ENCODE data around the gene CEP162.

Gene CEP162

DNA sequence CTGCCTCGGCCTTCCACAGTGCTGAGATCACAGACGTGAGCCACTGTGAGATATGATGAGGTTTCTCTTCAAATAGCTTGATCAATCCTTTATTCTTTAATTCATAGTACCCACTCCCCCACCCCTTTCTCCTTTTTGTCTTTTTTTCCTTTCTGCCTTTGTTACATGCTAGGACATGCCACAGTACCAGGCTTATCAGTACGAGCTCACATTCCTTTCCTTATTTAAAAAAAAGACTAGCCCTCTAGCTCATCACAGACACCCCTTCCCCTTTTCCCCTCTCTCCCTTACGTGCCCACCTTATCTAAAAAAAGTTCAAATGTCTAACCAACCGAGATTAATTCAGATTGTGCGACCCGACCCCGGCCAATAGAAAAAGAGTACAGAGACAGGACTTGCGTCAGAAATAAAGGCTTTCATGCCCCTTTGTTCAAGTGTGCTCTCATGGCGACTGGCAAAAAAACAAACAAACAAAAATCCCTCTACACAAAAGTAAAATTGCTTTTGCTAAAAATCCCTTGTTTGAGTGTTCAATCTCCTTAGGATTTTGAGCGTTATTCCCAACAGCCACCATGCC lies 144.7 kb downstream of the CEP162 start:
- DNase-seq: no peak

DNA sequence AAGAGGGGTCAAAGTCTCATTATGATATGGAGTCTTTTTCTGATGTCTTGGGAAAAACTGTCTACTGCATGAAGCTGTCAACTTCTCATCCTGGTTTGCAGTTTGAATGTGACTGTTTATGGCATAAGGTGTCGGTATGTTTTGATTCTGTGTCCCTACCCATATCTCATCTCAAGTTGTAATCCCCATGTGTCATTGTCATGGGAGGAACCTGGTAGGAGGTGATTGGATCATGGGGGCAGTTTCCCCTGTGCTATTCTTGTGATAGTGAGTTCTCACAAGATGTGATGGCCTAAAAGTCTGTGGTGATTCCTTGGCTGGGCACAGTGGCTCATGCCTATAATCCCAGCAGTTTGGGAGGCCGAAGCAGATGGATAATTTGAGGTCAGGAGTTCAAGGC lies 146.2 kb downstream of the CEP162 start:
- DNase-seq: no peak

- DNase-seq: no peak
These were observed 149.1 kb downstream of the CEP162 start for GRCh38 chr6:84078335-84078734.

DNA sequence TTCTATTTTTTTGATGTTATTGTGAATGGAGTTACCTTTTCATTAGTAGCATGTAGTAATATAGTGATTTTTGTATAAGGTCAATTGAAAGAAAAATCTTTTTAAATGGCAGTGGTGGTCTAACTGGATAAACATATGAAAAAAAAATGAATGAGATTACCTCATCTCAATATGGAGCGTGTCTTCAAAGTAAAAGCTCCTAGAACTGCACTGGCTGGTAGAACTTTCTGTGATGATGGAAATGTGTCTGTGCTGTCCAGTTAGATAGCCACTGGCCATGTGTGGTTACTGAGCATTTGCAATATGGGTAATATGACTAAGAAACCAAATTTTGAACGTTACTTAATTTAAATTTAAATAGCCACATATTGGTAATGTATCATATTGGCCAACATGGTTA lies 149.8 kb downstream of the CEP162 start:
- no peak for DNase-seq

DNA sequence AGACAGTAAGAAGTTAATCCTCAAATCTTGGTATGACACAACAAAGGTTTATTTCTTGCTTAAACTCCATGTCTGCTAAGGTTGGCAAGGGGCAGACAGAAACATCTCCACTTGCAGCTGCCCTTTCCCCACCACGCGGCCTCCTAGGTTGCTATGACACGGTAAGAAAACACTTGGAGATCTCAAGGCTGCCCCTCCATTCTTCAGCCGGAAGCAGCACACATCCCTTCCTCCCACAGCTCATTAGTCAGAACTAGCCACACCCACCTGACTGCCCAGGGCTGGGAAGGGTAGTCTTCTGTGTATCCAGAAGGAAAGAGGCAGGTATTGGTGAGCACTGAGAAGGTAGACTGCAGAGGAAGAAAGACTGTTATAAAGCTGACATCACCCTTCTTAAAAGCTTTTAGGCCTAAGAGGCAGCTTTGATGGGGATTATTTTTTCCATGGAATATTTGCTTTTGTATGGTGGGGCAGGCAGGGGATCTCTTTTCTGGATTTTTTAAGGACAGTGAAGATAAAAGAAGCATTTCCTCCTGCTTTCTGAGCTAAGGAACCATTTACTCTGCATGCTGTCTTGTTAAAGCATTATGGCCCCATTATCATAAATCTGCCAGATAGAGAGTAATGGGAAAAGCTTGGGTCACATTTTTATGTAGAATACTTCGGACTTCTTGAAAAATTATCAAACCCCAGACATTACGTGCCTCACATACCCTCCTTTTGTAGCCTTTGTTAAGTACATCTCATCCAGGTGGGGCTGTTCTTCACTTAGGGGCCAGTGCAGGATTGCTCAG lies 152.3 kb downstream of the CEP162 start:
- DNase-seq: no peak

Measured in activated CD8-positive, alpha-beta memory T cell treated with anti-CD3 and anti-CD28 coated beads, Interleukin-2, amount 50 U/mL, for 48 hours (primary cell).